Endothelial cell of umbilical vein (primary cell): ENCODE measurements around the gene MBOAT1. TPM values are rescaled to one million over a fixed set of nuclear protein-coding genes. Genes with fewer than 3 reads are reported as not detected.

Experiments
- BruUV-seq: library from RNA; stranded (reverse); fragments of 400-500 nt; replicated peaks from 2 replicates; lab custom pipeline; 2021; lab: Mats Ljungman, UMichigan
- CTCF ChIA-PET: fragments of 300-600, 350-600 bp; sonication (Branson Sonifier 250); formaldehyde crosslinking; loops from one replicate; lab custom pipeline; 2021; ENCODE audit warnings: antibody characterized with exemption, inconsistent platforms; lab: Charles Lee
- POLR2A ChIA-PET: fragments of 300-600, 350-600 bp; sonication (Branson Sonifier 250); formaldehyde crosslinking; loops from one replicate; lab custom pipeline; 2021; ENCODE audit warnings: antibody characterized with exemption, inconsistent platforms; lab: Charles Lee
- DNase-seq: peaks from one replicate; pipeline ENCODE4 v3.0.0-alpha.2; 2011; ENCODE audit warnings: low read depth, low spot score
- FAIRE-seq: peaks from 2 replicates; lab custom pipeline; 2011; peaks lifted over from hg19 to GRCh38; lab: Jason Lieb, UNC
- H2AFZ ChIP-seq: 2 replicates; pipeline ENCODE4 v1.6.0; 2012; ENCODE audit warnings: low read depth, low read length, control low read depth, inconsistent platforms
- H3K27ac ChIP-seq: 2 replicates; pipeline ENCODE4 v1.5.1; 2011; ENCODE audit warnings: low read depth, mild to moderate bottlenecking, control low read depth, low read length, moderate library complexity; ENCODE audit not compliant: insufficient read depth
- H3K27me3 ChIP-seq, 2 experiments: 2 replicates each; pipeline versions ENCODE4 v1.6.0 to v1.6.1; 2011; ENCODE audit warnings: low read length in 2 of 2, mixed read lengths in 1 of 2; ENCODE audit not compliant: control insufficient read depth in 2 of 2, insufficient read depth in 2 of 2
- H3K36me3 ChIP-seq, 2 experiments: 2 replicates in 1 of 2; 3 replicates in 1 of 2; pipeline ENCODE4 v1.5.1; 2011; ENCODE audit warnings: low read length in 2 of 2, mild to moderate bottlenecking in 1 of 2, moderate library complexity in 1 of 2; ENCODE audit not compliant: control insufficient read depth in 2 of 2, insufficient read depth in 2 of 2; ENCODE audit errors: extremely low read depth in 1 of 2
- H3K4me1 ChIP-seq: 3 replicates; pipeline ENCODE4 v1.5.1; 2011; ENCODE audit warnings: mild to moderate bottlenecking, low read length; ENCODE audit not compliant: control insufficient read depth, insufficient read depth; ENCODE audit errors: extremely low read depth
- H3K4me2 ChIP-seq: 2 replicates; pipeline ENCODE4 v1.6.1; 2011; ENCODE audit warnings: low read length, control low read depth, mixed read lengths; ENCODE audit not compliant: insufficient read depth
- H3K4me3 ChIP-seq, 3 experiments: fragments of 200-600 bp in 1 of 3; sonication (generic), shearing (Covaris generic) in 1 of 3; replicated peaks in 1 of 3; 2 replicates each; pipeline ENCODE4 v1.5.1; 2011 to 2016; ENCODE audit warnings: control low read depth in 3 of 3, low read length in 3 of 3, mild to moderate bottlenecking in 2 of 3, inconsistent platforms in 1 of 3, low read depth in 1 of 3, moderate library complexity in 1 of 3; ENCODE audit not compliant: insufficient read depth in 1 of 3
- H3K79me2 ChIP-seq: 2 replicates; pipeline ENCODE4 v1.6.0; 2012; ENCODE audit warnings: low read length, inconsistent platforms; ENCODE audit not compliant: control insufficient read depth, insufficient read depth
- H3K9ac ChIP-seq: replicated peaks from 2 replicates; pipeline ENCODE3; 2011; ENCODE audit warnings: low read length, control low read depth; ENCODE audit not compliant: insufficient read depth; ENCODE audit errors: extremely low read depth
- H3K9me1 ChIP-seq: replicated peaks from 3 replicates; pipeline ENCODE4 v1.6.0; 2011; ENCODE audit warnings: mild to moderate bottlenecking, low read length; ENCODE audit not compliant: control insufficient read depth, insufficient read depth; ENCODE audit errors: extremely low read depth
- H3K9me3 ChIP-seq: replicated peaks from 2 replicates; pipeline ENCODE4 v1.5.1; 2012; ENCODE audit warnings: low read length, inconsistent platforms; ENCODE audit not compliant: control insufficient read depth, insufficient read depth
- H4K20me1 ChIP-seq: replicated peaks from 2 replicates; pipeline ENCODE3; 2011; ENCODE audit warnings: mild to moderate bottlenecking, low read length; ENCODE audit not compliant: control insufficient read depth, insufficient read depth; ENCODE audit errors: extremely low read depth
- EZH2 ChIP-seq: IDR thresholded peaks from 2 replicates; pipeline ENCODE4 v1.6.1; 2012; ENCODE audit warnings: borderline replicate concordance, low read depth, mild to moderate bottlenecking, moderate library complexity, low read length, inconsistent platforms; ENCODE audit not compliant: severe bottlenecking
- FOS ChIP-seq: IDR thresholded peaks from 2 replicates; pipeline ENCODE4 v1.6.1; 2011; ENCODE audit warnings: mild to moderate bottlenecking, low read length, moderate library complexity, borderline replicate concordance; ENCODE audit not compliant: insufficient read depth
- GATA2 ChIP-seq: IDR thresholded peaks from 2 replicates; pipeline ENCODE4 v1.7.0; 2011; ENCODE audit warnings: low read depth, mild to moderate bottlenecking, moderate library complexity, mixed read lengths, low read length; ENCODE audit not compliant: insufficient read length, insufficient read depth
- JUN ChIP-seq: IDR thresholded peaks from 2 replicates; pipeline ENCODE4 v1.6.1; 2011; ENCODE audit warnings: borderline replicate concordance, low read depth; ENCODE audit not compliant: insufficient read length, insufficient read depth
- MYC ChIP-seq: IDR thresholded peaks from one replicate; pipeline ENCODE4 v1.6.1; 2011; ENCODE audit warnings: mild to moderate bottlenecking, low read depth, low read length
- POLR2A ChIP-seq: IDR thresholded peaks from 2 replicates; pipeline ENCODE4 v1.6.1; 2012; ENCODE audit warnings: low read depth, mild to moderate bottlenecking, control low read depth, low read length
- POLR2AphosphoS5 ChIP-seq: IDR thresholded peaks from 2 replicates; pipeline ENCODE4 v1.6.1; 2012; ENCODE audit warnings: low read depth, mild to moderate bottlenecking, control low read depth, low read length, moderate library complexity; ENCODE audit not compliant: insufficient read depth
- dilution Hi-C: fragments of 300-500 bp; cut with MboI; formaldehyde crosslinking; loops from one replicate; pipeline ENCODE4 v1.15.0; 2019; ENCODE audit warnings: low sequenced_read_pairs; ENCODE audit not compliant: extremely low pct_ligation_motif_present
- intact Hi-C: fragments of 100-400 bp; cut with micrococcal nuclease; formaldehyde crosslinking; loops from one replicate; pipeline ENCODE4 v1.10.0; 2022
- polyA plus RNA-seq, 4 experiments: library from polyadenylated mRNA; depleted of rRNA in 3 of 4; stranded (reverse) in 3 of 4; unstranded in 1 of 4; fragments of >200 nt; gene quantifications; 2 replicates each; pipeline versions ENCODE4 v1.2.1 to v1.2.3, GENCODE V29; 2011 to 2012; ENCODE audit warnings: missing spikeins in 1 of 4
- total RNA-seq: library from RNA; stranded (reverse); gene quantifications from 2 replicates; pipeline ENCODE4 v1.2.3, GENCODE V29; 2021
- TF ChIP-seq, protein P1 (sequence below), 2 donors: IDR thresholded peaks; 1 replicate in 1 of 2; 2 replicates in 1 of 2; pipeline ENCODE4 v1.5.1; 2011; ENCODE audit warnings: low read length in 2 of 2, mild to moderate bottlenecking in 2 of 2, moderate library complexity in 2 of 2, control low read depth in 1 of 2, inconsistent platforms in 1 of 2, low read depth in 1 of 2; ENCODE audit not compliant: insufficient read depth in 1 of 2; ENCODE audit errors: extremely low read depth in 1 of 2
- TF ChIP-seq, protein P2 (sequence below): IDR thresholded peaks from 2 replicates; pipeline ENCODE4 v1.6.1; 2011; ENCODE audit not compliant: insufficient read depth, insufficient read length

MBOAT1 gene
- total and polyA plus RNA-seq, 2 donors (not counting 3 experiments of a cell fraction or from before 2014, with no cell fraction given), result 2.1 to 5.4 TPM

DNA sequence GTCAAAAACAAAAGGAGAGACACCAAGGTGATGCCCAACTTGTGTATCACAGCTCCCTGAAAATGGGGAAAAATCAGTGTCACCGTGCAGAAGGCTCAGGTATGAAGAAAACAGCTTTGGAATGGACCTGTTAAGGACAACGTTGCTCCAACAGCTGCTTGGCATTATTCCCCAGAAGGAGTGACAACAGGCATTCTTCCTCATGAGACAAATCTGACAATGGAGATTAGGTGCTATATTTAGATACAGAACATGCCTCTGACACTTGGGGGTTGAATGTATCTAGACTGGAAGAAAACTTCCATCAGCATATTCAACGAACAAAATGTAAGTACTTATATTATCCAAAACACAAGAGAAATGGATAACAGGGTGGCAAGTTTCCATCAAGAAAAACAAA, 87.7 kb downstream of the MBOAT1 start:
- no peak for FAIRE-seq
- H3K27ac ChIP-seq, result no peak overlapping the region
- H3K79me2 ChIP-seq, result no peaks in the 10 kb centered on the region
- TF ChIP-seq POLR2A (no peak), GATA2 (no peak), FOS (no peak), EZH2 (no peak), MYC (no peak), JUN (no peak), POLR2AphosphoS5 (no peak)
- TF ChIP-seq, protein P1, sequence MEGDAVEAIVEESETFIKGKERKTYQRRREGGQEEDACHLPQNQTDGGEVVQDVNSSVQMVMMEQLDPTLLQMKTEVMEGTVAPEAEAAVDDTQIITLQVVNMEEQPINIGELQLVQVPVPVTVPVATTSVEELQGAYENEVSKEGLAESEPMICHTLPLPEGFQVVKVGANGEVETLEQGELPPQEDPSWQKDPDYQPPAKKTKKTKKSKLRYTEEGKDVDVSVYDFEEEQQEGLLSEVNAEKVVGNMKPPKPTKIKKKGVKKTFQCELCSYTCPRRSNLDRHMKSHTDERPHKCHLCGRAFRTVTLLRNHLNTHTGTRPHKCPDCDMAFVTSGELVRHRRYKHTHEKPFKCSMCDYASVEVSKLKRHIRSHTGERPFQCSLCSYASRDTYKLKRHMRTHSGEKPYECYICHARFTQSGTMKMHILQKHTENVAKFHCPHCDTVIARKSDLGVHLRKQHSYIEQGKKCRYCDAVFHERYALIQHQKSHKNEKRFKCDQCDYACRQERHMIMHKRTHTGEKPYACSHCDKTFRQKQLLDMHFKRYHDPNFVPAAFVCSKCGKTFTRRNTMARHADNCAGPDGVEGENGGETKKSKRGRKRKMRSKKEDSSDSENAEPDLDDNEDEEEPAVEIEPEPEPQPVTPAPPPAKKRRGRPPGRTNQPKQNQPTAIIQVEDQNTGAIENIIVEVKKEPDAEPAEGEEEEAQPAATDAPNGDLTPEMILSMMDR (IDR thresholded peaks at IDR 0.05; ENCODE audit: extremely low read depth in 1 of 2, insufficient read depth in 1 of 2, low read depth in 1 of 2, low read length in 2 of 2), result no peak
- TF ChIP-seq, protein P2, sequence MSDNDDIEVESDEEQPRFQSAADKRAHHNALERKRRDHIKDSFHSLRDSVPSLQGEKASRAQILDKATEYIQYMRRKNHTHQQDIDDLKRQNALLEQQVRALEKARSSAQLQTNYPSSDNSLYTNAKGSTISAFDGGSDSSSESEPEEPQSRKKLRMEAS, result no peak
- no TSS peak for BruUV-seq
- intact Hi-C loops (no loop called here), dilution Hi-C loops (no loop called here)
- DNase-seq, result no peak
- H3K4me2 ChIP-seq, result no peak overlapping the region
- no peaks in the 10 kb centered on the region for H3K4me1 ChIP-seq
- H4K20me1 ChIP-seq, result no peaks in the 10 kb centered on the region
- CTCF ChIA-PET, result interaction anchor here (0.7 to 3.5 kb wide), 6 partner anchors 10 to 33 kb away, joined by 3 to 67 read pairs (median 4); no protein-coding TSS in a partner anchor
- no peak overlapping the region for H2AFZ ChIP-seq
- POLR2A ChIA-PET, result interaction anchor here (0.6 kb wide), 1 partner anchor 26 kb away, joined by 3 read pairs; no protein-coding TSS in a partner anchor
- no peaks in the 10 kb centered on the region for H3K27me3 ChIP-seq
- H3K9ac ChIP-seq, result no peak overlapping the region
- no peaks in the 10 kb centered on the region for H3K9me3 ChIP-seq
- no peak overlapping the region for H3K4me3 ChIP-seq
- no peaks in the 10 kb centered on the region for H3K9me1 ChIP-seq
- no peaks in the 10 kb centered on the region for H3K36me3 ChIP-seq
